Endothelial cell of umbilical vein (primary cell): ENCODE results near the gene DUSP16. TPM values are rescaled to one million over a fixed set of nuclear protein-coding genes. Genes with fewer than 3 reads are reported as not detected.
"Not testable (repeated sequence)": the region's sequence is repeated elsewhere in the genome, so short reads cannot be mapped to it uniquely, and the experiment has no call there.

ENCODE experiments used
- BruUV-seq: library from RNA; stranded (reverse); fragments of 400-500 nt; replicated peaks from 2 replicates; lab custom pipeline; 2021; lab: Mats Ljungman, UMichigan
- CTCF ChIA-PET: fragments of 300-600, 350-600 bp; sonication (Branson Sonifier 250); formaldehyde crosslinking; loops from one replicate; lab custom pipeline; 2021; ENCODE audit warnings: antibody characterized with exemption, inconsistent platforms; lab: Charles Lee
- POLR2A ChIA-PET: fragments of 300-600, 350-600 bp; sonication (Branson Sonifier 250); formaldehyde crosslinking; loops from one replicate; lab custom pipeline; 2021; ENCODE audit warnings: antibody characterized with exemption, inconsistent platforms; lab: Charles Lee
- DNase-seq: peaks from one replicate; pipeline ENCODE4 v3.0.0-alpha.2; 2011; ENCODE audit warnings: low read depth, low spot score
- FAIRE-seq: peaks from 2 replicates; lab custom pipeline; 2011; peaks lifted over from hg19 to GRCh38; lab: Jason Lieb, UNC
- H2AFZ ChIP-seq: 2 replicates; pipeline ENCODE4 v1.6.0; 2012; ENCODE audit warnings: low read depth, low read length, control low read depth, inconsistent platforms
- H3K27ac ChIP-seq: 2 replicates; pipeline ENCODE4 v1.5.1; 2011; ENCODE audit warnings: low read depth, mild to moderate bottlenecking, control low read depth, low read length, moderate library complexity; ENCODE audit not compliant: insufficient read depth
- H3K27me3 ChIP-seq, 2 experiments: 2 replicates each; pipeline versions ENCODE4 v1.6.0 to v1.6.1; 2011; ENCODE audit warnings: low read length in 2 of 2, mixed read lengths in 1 of 2; ENCODE audit not compliant: control insufficient read depth in 2 of 2, insufficient read depth in 2 of 2
- H3K36me3 ChIP-seq, 2 experiments: 2 replicates in 1 of 2; 3 replicates in 1 of 2; pipeline ENCODE4 v1.5.1; 2011; ENCODE audit warnings: low read length in 2 of 2, mild to moderate bottlenecking in 1 of 2, moderate library complexity in 1 of 2; ENCODE audit not compliant: control insufficient read depth in 2 of 2, insufficient read depth in 2 of 2; ENCODE audit errors: extremely low read depth in 1 of 2
- H3K4me1 ChIP-seq: 3 replicates; pipeline ENCODE4 v1.5.1; 2011; ENCODE audit warnings: mild to moderate bottlenecking, low read length; ENCODE audit not compliant: control insufficient read depth, insufficient read depth; ENCODE audit errors: extremely low read depth
- H3K4me2 ChIP-seq: 2 replicates; pipeline ENCODE4 v1.6.1; 2011; ENCODE audit warnings: low read length, control low read depth, mixed read lengths; ENCODE audit not compliant: insufficient read depth
- H3K4me3 ChIP-seq, 3 experiments: fragments of 200-600 bp in 1 of 3; sonication (generic), shearing (Covaris generic) in 1 of 3; replicated peaks in 1 of 3; 2 replicates each; pipeline ENCODE4 v1.5.1; 2011 to 2016; ENCODE audit warnings: control low read depth in 3 of 3, low read length in 3 of 3, mild to moderate bottlenecking in 2 of 3, inconsistent platforms in 1 of 3, low read depth in 1 of 3, moderate library complexity in 1 of 3; ENCODE audit not compliant: insufficient read depth in 1 of 3
- H3K79me2 ChIP-seq: 2 replicates; pipeline ENCODE4 v1.6.0; 2012; ENCODE audit warnings: low read length, inconsistent platforms; ENCODE audit not compliant: control insufficient read depth, insufficient read depth
- H3K9ac ChIP-seq: replicated peaks from 2 replicates; pipeline ENCODE3; 2011; ENCODE audit warnings: low read length, control low read depth; ENCODE audit not compliant: insufficient read depth; ENCODE audit errors: extremely low read depth
- H3K9me1 ChIP-seq: replicated peaks from 3 replicates; pipeline ENCODE4 v1.6.0; 2011; ENCODE audit warnings: mild to moderate bottlenecking, low read length; ENCODE audit not compliant: control insufficient read depth, insufficient read depth; ENCODE audit errors: extremely low read depth
- H3K9me3 ChIP-seq: replicated peaks from 2 replicates; pipeline ENCODE4 v1.5.1; 2012; ENCODE audit warnings: low read length, inconsistent platforms; ENCODE audit not compliant: control insufficient read depth, insufficient read depth
- H4K20me1 ChIP-seq: replicated peaks from 2 replicates; pipeline ENCODE3; 2011; ENCODE audit warnings: mild to moderate bottlenecking, low read length; ENCODE audit not compliant: control insufficient read depth, insufficient read depth; ENCODE audit errors: extremely low read depth
- CTCF ChIP-seq, 2 donors: IDR thresholded peaks; 1 replicate in 1 of 2; 2 replicates in 1 of 2; pipeline ENCODE4 v1.5.1; 2011; ENCODE audit warnings: low read length in 2 of 2, mild to moderate bottlenecking in 2 of 2, moderate library complexity in 2 of 2, control low read depth in 1 of 2, inconsistent platforms in 1 of 2, low read depth in 1 of 2; ENCODE audit not compliant: insufficient read depth in 1 of 2; ENCODE audit errors: extremely low read depth in 1 of 2
- EZH2 ChIP-seq: IDR thresholded peaks from 2 replicates; pipeline ENCODE4 v1.6.1; 2012; ENCODE audit warnings: borderline replicate concordance, low read depth, mild to moderate bottlenecking, moderate library complexity, low read length, inconsistent platforms; ENCODE audit not compliant: severe bottlenecking
- FOS ChIP-seq: IDR thresholded peaks from 2 replicates; pipeline ENCODE4 v1.6.1; 2011; ENCODE audit warnings: mild to moderate bottlenecking, low read length, moderate library complexity, borderline replicate concordance; ENCODE audit not compliant: insufficient read depth
- GATA2 ChIP-seq: IDR thresholded peaks from 2 replicates; pipeline ENCODE4 v1.7.0; 2011; ENCODE audit warnings: low read depth, mild to moderate bottlenecking, moderate library complexity, mixed read lengths, low read length; ENCODE audit not compliant: insufficient read length, insufficient read depth
- JUN ChIP-seq: IDR thresholded peaks from 2 replicates; pipeline ENCODE4 v1.6.1; 2011; ENCODE audit warnings: borderline replicate concordance, low read depth; ENCODE audit not compliant: insufficient read length, insufficient read depth
- MYC ChIP-seq: IDR thresholded peaks from one replicate; pipeline ENCODE4 v1.6.1; 2011; ENCODE audit warnings: mild to moderate bottlenecking, low read depth, low read length
- POLR2A ChIP-seq: IDR thresholded peaks from 2 replicates; pipeline ENCODE4 v1.6.1; 2012; ENCODE audit warnings: low read depth, mild to moderate bottlenecking, control low read depth, low read length
- POLR2AphosphoS5 ChIP-seq: IDR thresholded peaks from 2 replicates; pipeline ENCODE4 v1.6.1; 2012; ENCODE audit warnings: low read depth, mild to moderate bottlenecking, control low read depth, low read length, moderate library complexity; ENCODE audit not compliant: insufficient read depth
- dilution Hi-C: fragments of 300-500 bp; cut with MboI; formaldehyde crosslinking; loops from one replicate; pipeline ENCODE4 v1.15.0; 2019; ENCODE audit warnings: low sequenced_read_pairs; ENCODE audit not compliant: extremely low pct_ligation_motif_present
- intact Hi-C: fragments of 100-400 bp; cut with micrococcal nuclease; formaldehyde crosslinking; loops from one replicate; pipeline ENCODE4 v1.10.0; 2022
- polyA plus RNA-seq, 4 experiments: library from polyadenylated mRNA; depleted of rRNA in 3 of 4; stranded (reverse) in 3 of 4; unstranded in 1 of 4; fragments of >200 nt; gene quantifications; 2 replicates each; pipeline versions ENCODE4 v1.2.1 to v1.2.3, GENCODE V29; 2011 to 2012; ENCODE audit warnings: missing spikeins in 1 of 4
- total RNA-seq: library from RNA; stranded (reverse); gene quantifications from 2 replicates; pipeline ENCODE4 v1.2.3, GENCODE V29; 2021
- TF ChIP-seq, protein P1 (sequence below): IDR thresholded peaks from 2 replicates; pipeline ENCODE4 v1.6.1; 2011; ENCODE audit not compliant: insufficient read depth, insufficient read length

Gene DUSP16
- total and polyA plus RNA-seq, 2 donors (not counting 3 experiments of a cell fraction or from before 2014, with no cell fraction given), result 7.4 to 19.5 TPM

DNA sequence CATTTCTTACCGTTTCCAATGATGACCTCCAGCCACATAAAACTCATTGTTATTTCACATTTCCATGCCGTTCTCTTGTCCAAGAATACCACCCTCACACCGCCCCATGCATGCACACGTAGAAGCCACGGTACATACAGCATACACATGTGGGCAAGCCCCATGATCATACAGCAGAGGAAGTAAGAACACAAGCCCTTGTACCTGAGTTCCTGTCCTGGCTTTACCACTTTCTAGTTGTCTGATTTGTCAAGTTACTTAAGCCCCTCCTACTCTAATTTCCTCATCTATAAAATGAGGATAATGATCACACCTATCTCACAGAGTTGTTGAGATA is 59.9 kb downstream of the DUSP16 start:
- ChIA-PET POLR2A (no interaction called here), CTCF (interaction anchor here (0.6 kb wide), 1 partner anchor 11 kb away, joined by 3 read pairs; no protein-coding TSS in a partner anchor)

GRCh38 chr12:12502130-12502814 is 60.4 kb downstream of the DUSP16 start:
- H3K79me2 ChIP-seq, H4K20me1 ChIP-seq, H3K4me3 ChIP-seq, POLR2A ChIA-PET, H3K27me3 ChIP-seq, dilution Hi-C loops, H3K36me3 ChIP-seq, H3K4me2 ChIP-seq, DNase-seq, H3K9ac ChIP-seq, H3K9me3 ChIP-seq, FAIRE-seq, H3K27ac ChIP-seq, intact Hi-C loops, H2AFZ ChIP-seq, BruUV-seq, H3K9me1 ChIP-seq: not testable (repeated sequence)
- CTCF ChIA-PET, result interaction anchor here (0.6 kb wide), 1 partner anchor 12 kb away, joined by 3 read pairs; no protein-coding TSS in a partner anchor
- H3K4me1 ChIP-seq, result peaks cover 14% of the 10 kb centered on the region

More for the DNA sequence above, 59.9 kb downstream of the DUSP16 start:
- dilution Hi-C loops, result no loop called here
- Histone ChIP-seq H3K9ac (no peak overlapping the region), H3K36me3 (no peaks in the 10 kb centered on the region), H3K9me1 (no peaks in the 10 kb centered on the region), H3K27me3 (no peaks in the 10 kb centered on the region), H3K4me2 (no peak overlapping the region), H3K79me2 (peaks cover 9% of the 10 kb centered on the region), H3K4me1 (peaks cover 14% of the 10 kb centered on the region), H2AFZ (no peak overlapping the region), H3K4me3 (no peak overlapping the region), H3K27ac (no peak overlapping the region), H3K9me3 (no peaks in the 10 kb centered on the region), H4K20me1 (no peaks in the 10 kb centered on the region)
- BruUV-seq, result no TSS peak
- no peak for DNase-seq
- FAIRE-seq, result no peak
- no peak for TF ChIP-seq GATA2
- TF ChIP-seq POLR2A, result no peak
- no peak for TF ChIP-seq EZH2
- no peak for TF ChIP-seq POLR2AphosphoS5
- TF ChIP-seq CTCF (IDR thresholded peaks at IDR 0.05; ENCODE audit: extremely low read depth in 1 of 2, insufficient read depth in 1 of 2, low read depth in 1 of 2, low read length in 2 of 2), result no peak
- TF ChIP-seq JUN, result no peak
- no peak for TF ChIP-seq FOS
- TF ChIP-seq MYC, result no peak
- TF ChIP-seq, protein P1, sequence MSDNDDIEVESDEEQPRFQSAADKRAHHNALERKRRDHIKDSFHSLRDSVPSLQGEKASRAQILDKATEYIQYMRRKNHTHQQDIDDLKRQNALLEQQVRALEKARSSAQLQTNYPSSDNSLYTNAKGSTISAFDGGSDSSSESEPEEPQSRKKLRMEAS, result no peak
- intact Hi-C loops, result no loop called here
